ENCODE data around the gene HELZ2. TPM values are rescaled to one million over a fixed set of nuclear protein-coding genes. Genes with fewer than 3 reads are reported as not detected.

HELZ2 gene
- total RNA-seq, 1 experiment from 2014 or later: 27.9 TPM

DNA sequence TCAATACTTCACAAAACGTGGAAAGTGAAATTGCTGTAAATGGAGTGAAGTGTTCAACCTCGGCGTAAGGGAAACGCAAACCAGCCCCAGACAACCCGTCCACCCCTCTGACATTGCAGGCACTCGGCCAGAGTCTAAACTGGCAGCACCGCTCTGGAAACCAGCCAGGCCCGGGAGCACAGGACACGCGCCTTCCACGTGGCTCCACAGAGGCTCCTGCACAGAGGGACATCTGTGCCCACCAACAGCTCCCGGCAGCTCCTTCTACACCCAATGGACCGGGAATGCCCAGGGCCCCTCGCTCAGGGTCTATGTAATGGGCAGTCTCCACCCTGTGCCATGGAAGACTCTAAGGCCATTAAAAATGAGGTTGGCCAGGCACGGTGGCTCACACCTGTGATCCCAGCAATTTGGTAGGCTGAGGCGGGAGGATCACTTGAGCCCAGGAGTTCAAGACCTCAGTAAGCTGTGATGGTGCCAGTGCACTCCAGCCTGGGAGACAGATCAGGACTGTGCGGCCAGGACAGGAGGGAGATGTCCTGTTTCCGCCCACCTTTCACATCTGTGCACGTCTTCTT is 3.4 kb upstream of the HELZ2 start:
- H3K27me3 ChIP-seq (ENCODE audit: insufficient read depth, low read length): no peaks in the 10 kb centered on the region
- H3K23me2 ChIP-seq (ENCODE audit: insufficient read length, low read depth, low read length, poor library complexity, severe bottlenecking): peaks cover 4% of the 10 kb centered on the region
- H2BK15ac ChIP-seq (ENCODE audit: low read depth, low read length): no peak overlapping the region
- H3K79me1 ChIP-seq (ENCODE audit: insufficient read depth, low read depth, low read length, poor library complexity, severe bottlenecking): no peaks in the 10 kb centered on the region
- H2AFZ ChIP-seq (ENCODE audit: low read length): no peak overlapping the region
- H4K20me1 ChIP-seq (ENCODE audit: control insufficient read depth, insufficient read depth, insufficient read length): no peaks in the 10 kb centered on the region
- no peak overlapping the region for H3T11ph ChIP-seq (ENCODE audit: low read length)
- no peak overlapping the region for H3K4me2 ChIP-seq (ENCODE audit: insufficient read depth, insufficient read length, low read length)
- no peak overlapping the region for H3K18ac ChIP-seq (ENCODE audit: insufficient read length, low read depth, low read length)
- H3K23ac ChIP-seq (ENCODE audit: insufficient read length, low read depth, low read length): no peak overlapping the region
- no CpG with 5 or more reads among the region's 19 CpGs for WGBS (ENCODE audit: extremely low coverage, insufficient read length, low lambda C conversion rate)
- no peak overlapping the region for H3K4ac ChIP-seq (ENCODE audit: low read depth, low read length)
- no peak overlapping the region for H3K27ac ChIP-seq (ENCODE audit: insufficient read length, low read depth, low read length)
- Mint-ChIP-seq H3K9me3 (no peaks in the 10 kb centered on the region), H3K4me1 (peaks cover 4 to 13% of the 10 kb centered on the region in 2 experiments; a peak in 3 of 4 replicates), H3K27ac (no peak overlapping the region), H3K4me3 (no peak overlapping the region), H3K27me3 (ENCODE audit: low read depth) (no peaks in the 10 kb centered on the region; the same call in none of the 2 replicates), H3K36me3 (ENCODE audit: insufficient read depth in 1 of 3, low read depth in 3 of 3) (no peaks in the 10 kb centered on the region)
- H3K9ac ChIP-seq (ENCODE audit: extremely low read depth, insufficient read length, low read length): no peak overlapping the region
- no peak overlapping the region for H4K5ac ChIP-seq (ENCODE audit: insufficient read length, low read depth, low read length)
- TF ChIP-seq, protein P1, sequence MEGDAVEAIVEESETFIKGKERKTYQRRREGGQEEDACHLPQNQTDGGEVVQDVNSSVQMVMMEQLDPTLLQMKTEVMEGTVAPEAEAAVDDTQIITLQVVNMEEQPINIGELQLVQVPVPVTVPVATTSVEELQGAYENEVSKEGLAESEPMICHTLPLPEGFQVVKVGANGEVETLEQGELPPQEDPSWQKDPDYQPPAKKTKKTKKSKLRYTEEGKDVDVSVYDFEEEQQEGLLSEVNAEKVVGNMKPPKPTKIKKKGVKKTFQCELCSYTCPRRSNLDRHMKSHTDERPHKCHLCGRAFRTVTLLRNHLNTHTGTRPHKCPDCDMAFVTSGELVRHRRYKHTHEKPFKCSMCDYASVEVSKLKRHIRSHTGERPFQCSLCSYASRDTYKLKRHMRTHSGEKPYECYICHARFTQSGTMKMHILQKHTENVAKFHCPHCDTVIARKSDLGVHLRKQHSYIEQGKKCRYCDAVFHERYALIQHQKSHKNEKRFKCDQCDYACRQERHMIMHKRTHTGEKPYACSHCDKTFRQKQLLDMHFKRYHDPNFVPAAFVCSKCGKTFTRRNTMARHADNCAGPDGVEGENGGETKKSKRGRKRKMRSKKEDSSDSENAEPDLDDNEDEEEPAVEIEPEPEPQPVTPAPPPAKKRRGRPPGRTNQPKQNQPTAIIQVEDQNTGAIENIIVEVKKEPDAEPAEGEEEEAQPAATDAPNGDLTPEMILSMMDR (conservative IDR thresholded peaks at IDR 0.05): no peak
- H2BK5ac ChIP-seq (ENCODE audit: insufficient read length, low read length): no peak overlapping the region
- H2BK20ac ChIP-seq (ENCODE audit: low read depth, low read length, poor library complexity, severe bottlenecking): no peak overlapping the region
- H3K9me3 ChIP-seq (ENCODE audit: control insufficient read depth, low read depth, low read length): no peaks in the 10 kb centered on the region
- DNase-seq: no peak
- H3K56ac ChIP-seq (ENCODE audit: insufficient read length, low read depth, low read length): no peak overlapping the region
- H2AK5ac ChIP-seq (ENCODE audit: insufficient read length, low read length): no peak overlapping the region
- H3K4me1 ChIP-seq (ENCODE audit: insufficient read depth, low read length): no peaks in the 10 kb centered on the region
- no peaks in the 10 kb centered on the region for H3K79me2 ChIP-seq (ENCODE audit: insufficient read depth, low read length)
- no peak overlapping the region for H2BK12ac ChIP-seq (ENCODE audit: insufficient read length, low read depth, low read length)
- H4K91ac ChIP-seq (ENCODE audit: insufficient read length, low read depth, low read length): no peak overlapping the region
- no peak overlapping the region for H4K8ac ChIP-seq (replicated peaks; ENCODE audit: insufficient read length, low read depth, low read length)
- H2BK120ac ChIP-seq (ENCODE audit: low read depth, low read length, poor library complexity, severe bottlenecking): no peak overlapping the region
- H3K14ac ChIP-seq (ENCODE audit: insufficient read depth, low read length): no peak overlapping the region
